Fibroblast of lung (primary cell): ENCODE results near the gene CYB561D2. TPM values are rescaled to one million over a fixed set of nuclear protein-coding genes. Genes with fewer than 3 reads are reported as not detected.

ENCODE experiments used
- DNase-seq, 2 donors: peaks; one replicate each; pipeline versions ENCODE4 v3.0.0 to v3.0.0-alpha.2; 2010; ENCODE audit warnings: low read depth in 2 of 2
- H2AFZ ChIP-seq: 2 replicates; pipeline ENCODE4 v1.5.1; 2012; ENCODE audit warnings: low read length, control low read depth, inconsistent platforms
- H3K27ac ChIP-seq: 2 replicates; pipeline ENCODE4 v1.5.1; 2011; ENCODE audit warnings: low read length, control low read depth; ENCODE audit not compliant: insufficient read depth
- H3K27me3 ChIP-seq: 2 replicates; pipeline ENCODE4 v1.5.1; 2011; ENCODE audit warnings: mild to moderate bottlenecking, low read length; ENCODE audit not compliant: control insufficient read depth, insufficient read depth
- H3K36me3 ChIP-seq: 2 replicates; pipeline ENCODE4 v1.5.1; 2011; ENCODE audit warnings: low read length; ENCODE audit not compliant: control insufficient read depth, insufficient read depth
- H3K4me1 ChIP-seq: 2 replicates; pipeline ENCODE4 v1.5.1; 2011; ENCODE audit warnings: low read length; ENCODE audit not compliant: control insufficient read depth, insufficient read depth; ENCODE audit errors: extremely low read depth
- H3K4me2 ChIP-seq: 2 replicates; pipeline ENCODE4 v1.5.1; 2011; ENCODE audit warnings: low read length, control low read depth; ENCODE audit not compliant: insufficient read depth; ENCODE audit errors: extremely low read depth
- H3K4me3 ChIP-seq, 4 experiments: fragments of 200-600 bp in 1 of 4; sonication (generic) in 1 of 4; replicated peaks in 1 of 4; 2 replicates each; pipeline ENCODE4 v1.5.1; 2011 to 2016; ENCODE audit warnings: low read length in 4 of 4, low read depth in 3 of 4, mild to moderate bottlenecking in 3 of 4, control low read depth in 2 of 4, inconsistent platforms in 1 of 4, mixed read lengths in 1 of 4; ENCODE audit not compliant: insufficient read depth in 1 of 4; ENCODE audit errors: control extremely low read depth in 1 of 4
- H3K79me2 ChIP-seq: 2 replicates; pipeline ENCODE4 v1.5.1; 2012; ENCODE audit warnings: mild to moderate bottlenecking, low read length, inconsistent platforms; ENCODE audit not compliant: control insufficient read depth, insufficient read depth
- H3K9ac ChIP-seq: 2 replicates; pipeline ENCODE4 v1.5.1; 2011; ENCODE audit warnings: mild to moderate bottlenecking, low read length, control low read depth; ENCODE audit not compliant: insufficient read depth
- H3K9me3 ChIP-seq: 2 replicates; pipeline ENCODE4 v1.5.1; 2012; ENCODE audit warnings: low read depth, low read length; ENCODE audit not compliant: control insufficient read depth, insufficient read depth
- H4K20me1 ChIP-seq: 2 replicates; pipeline ENCODE4 v1.5.1; 2011; ENCODE audit warnings: low read length; ENCODE audit not compliant: control insufficient read depth, insufficient read depth; ENCODE audit errors: extremely low read depth
- EZH2 ChIP-seq: IDR thresholded peaks from 2 replicates; pipeline ENCODE4 v1.5.1; 2012; ENCODE audit warnings: low read length, control low read depth, mild to moderate bottlenecking; ENCODE audit errors: missing control alignments
- polyA plus RNA-seq, 2 donors: library from polyadenylated mRNA; depleted of rRNA in 1 of 2; stranded (reverse) in 1 of 2; unstranded in 1 of 2; fragments of >200 nt; gene quantifications; 2 replicates each; pipeline ENCODE4 v1.2.1, GENCODE V29; 2011 to 2012; ENCODE audit warnings: missing spikeins in 1 of 2
- total RNA-seq: library from RNA; depleted of rRNA; stranded (reverse); fragments of >200 nt; gene quantifications from 2 replicates; pipeline ENCODE4 v1.2.1, GENCODE V29; 2014
- TF ChIP-seq, protein P1 (sequence below), 2 donors: IDR thresholded peaks in 1 of 2; conservative IDR thresholded peaks in 1 of 2; 1 replicate in 1 of 2; 2 replicates in 1 of 2; pipeline ENCODE4 v1.5.1; 2011 to 2012; ENCODE audit warnings: low read length in 2 of 2, control low read depth in 1 of 2, inconsistent platforms in 1 of 2, low read depth in 1 of 2, mild to moderate bottlenecking in 1 of 2

CYB561D2 gene
- total and polyA plus RNA-seq, 2 donors (not counting 1 experiment from before 2014, with no cell fraction given) = 16.4 to 28.6 TPM

DNA sequence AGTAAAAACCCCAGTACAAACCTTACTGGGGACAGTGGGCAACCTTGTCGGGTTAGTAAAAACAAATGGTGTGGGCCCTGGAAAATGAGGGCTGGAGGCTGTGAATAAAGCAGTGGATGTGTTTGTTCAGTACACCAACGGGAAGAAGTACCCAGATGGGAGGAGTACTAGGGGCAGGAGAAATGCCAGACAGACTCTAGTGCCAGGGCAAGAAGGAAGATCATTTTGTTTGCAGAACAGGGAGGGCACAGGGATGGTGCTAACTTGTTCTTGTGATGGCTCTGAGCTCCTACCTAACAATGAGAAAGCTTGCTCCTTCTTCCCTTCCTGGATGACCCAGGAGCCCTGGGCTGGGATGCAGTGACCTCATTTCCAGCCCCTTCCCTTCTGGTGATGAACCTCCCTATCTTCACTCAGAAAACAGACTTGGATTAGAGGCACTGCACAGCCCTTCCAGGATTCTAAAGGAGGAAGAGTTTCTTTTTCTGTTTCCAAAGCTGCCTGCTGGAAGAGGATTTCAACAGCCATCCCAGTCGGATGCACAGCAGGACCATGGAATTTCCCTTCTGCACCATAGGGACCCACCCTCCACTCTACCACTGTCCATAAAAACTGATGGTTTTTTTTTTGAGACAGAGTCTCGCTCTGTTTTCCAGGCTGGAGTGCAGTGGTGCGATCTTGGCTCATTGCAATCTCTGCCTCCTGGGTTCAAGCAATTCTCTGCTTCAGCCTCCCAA is 16.2 kb upstream of the CYB561D2 start:
- no peak for DNase-seq
- no peak overlapping the region for H2AFZ ChIP-seq
- peak overlapping the region; percentile 64 for H3K4me2 ChIP-seq
- peaks cover 18% of the 10 kb centered on the region for H3K4me1 ChIP-seq
- no peaks in the 10 kb centered on the region for H3K27me3 ChIP-seq
- peaks cover 75% of the 10 kb centered on the region for H3K79me2 ChIP-seq
- H3K9ac ChIP-seq = peak overlapping the region; percentile 51
- peak overlapping the region in 1 of 4 experiments; percentile 1 for H3K4me3 ChIP-seq
- no peaks in the 10 kb centered on the region for H3K9me3 ChIP-seq
- no peaks in the 10 kb centered on the region for H4K20me1 ChIP-seq
- peaks cover 22% of the 10 kb centered on the region for H3K36me3 ChIP-seq
- TF ChIP-seq EZH2 = no peak
- TF ChIP-seq, protein P1, sequence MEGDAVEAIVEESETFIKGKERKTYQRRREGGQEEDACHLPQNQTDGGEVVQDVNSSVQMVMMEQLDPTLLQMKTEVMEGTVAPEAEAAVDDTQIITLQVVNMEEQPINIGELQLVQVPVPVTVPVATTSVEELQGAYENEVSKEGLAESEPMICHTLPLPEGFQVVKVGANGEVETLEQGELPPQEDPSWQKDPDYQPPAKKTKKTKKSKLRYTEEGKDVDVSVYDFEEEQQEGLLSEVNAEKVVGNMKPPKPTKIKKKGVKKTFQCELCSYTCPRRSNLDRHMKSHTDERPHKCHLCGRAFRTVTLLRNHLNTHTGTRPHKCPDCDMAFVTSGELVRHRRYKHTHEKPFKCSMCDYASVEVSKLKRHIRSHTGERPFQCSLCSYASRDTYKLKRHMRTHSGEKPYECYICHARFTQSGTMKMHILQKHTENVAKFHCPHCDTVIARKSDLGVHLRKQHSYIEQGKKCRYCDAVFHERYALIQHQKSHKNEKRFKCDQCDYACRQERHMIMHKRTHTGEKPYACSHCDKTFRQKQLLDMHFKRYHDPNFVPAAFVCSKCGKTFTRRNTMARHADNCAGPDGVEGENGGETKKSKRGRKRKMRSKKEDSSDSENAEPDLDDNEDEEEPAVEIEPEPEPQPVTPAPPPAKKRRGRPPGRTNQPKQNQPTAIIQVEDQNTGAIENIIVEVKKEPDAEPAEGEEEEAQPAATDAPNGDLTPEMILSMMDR (conservative IDR thresholded peaks at IDR 0.05 in 1 of 2, IDR thresholded peaks at IDR 0.05 in 1 of 2; ENCODE audit: low read depth in 1 of 2, low read length in 2 of 2) = no peak
- peak overlapping the region; percentile 97 for H3K27ac ChIP-seq

DNA sequence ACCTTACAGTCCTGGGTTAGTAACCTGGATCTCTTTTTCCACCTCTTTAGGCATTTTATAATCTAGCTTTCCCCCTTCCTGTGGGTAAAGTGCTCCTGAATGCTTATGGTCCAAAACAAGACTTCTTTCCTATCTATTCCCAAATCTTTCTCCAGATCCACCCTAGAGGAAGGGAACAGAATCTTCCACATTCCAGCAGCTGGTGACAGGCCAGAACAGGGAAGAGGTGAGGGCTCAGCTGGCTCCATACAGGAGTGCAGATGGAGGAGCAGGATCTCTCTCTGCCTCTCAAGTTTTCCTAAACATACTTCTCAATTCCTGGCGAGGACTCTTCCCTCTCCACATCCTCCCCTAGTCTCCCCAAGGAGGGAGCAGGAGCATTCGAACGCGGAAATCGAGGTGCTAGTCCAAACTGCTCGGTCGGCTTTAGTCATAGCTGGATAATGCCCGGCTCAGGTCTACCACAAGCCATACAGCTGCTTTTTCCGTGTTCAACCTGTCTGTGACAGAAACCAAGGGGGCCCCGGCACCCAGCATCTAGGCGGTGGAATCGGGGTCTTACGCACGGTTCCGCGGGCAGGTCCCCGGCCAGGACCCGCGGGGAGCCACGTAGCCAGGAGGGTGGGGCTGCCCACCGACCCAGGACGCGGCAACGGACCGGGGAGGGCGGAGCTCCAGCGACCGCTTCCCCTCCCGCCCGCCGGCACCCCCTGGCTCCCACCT is 14.0 kb upstream of the CYB561D2 start:
- H3K4me2 ChIP-seq = peak overlapping the region; percentile 75
- H3K9ac ChIP-seq = peak overlapping the region; percentile 96
- no peak overlapping the region for H2AFZ ChIP-seq
- H3K79me2 ChIP-seq = peaks cover 69% of the 10 kb centered on the region
- H3K27ac ChIP-seq = peak overlapping the region; percentile 97
- H3K27me3 ChIP-seq = no peaks in the 10 kb centered on the region
- peak overlapping the region; percentile 79 to 95 (median 88) for H3K4me3 ChIP-seq
- DNase-seq = peak; percentile 26 to 31
- H3K36me3 ChIP-seq = peaks cover 3% of the 10 kb centered on the region
- no peaks in the 10 kb centered on the region for H3K9me3 ChIP-seq
- H3K4me1 ChIP-seq = peaks cover 20% of the 10 kb centered on the region
- H4K20me1 ChIP-seq = no peaks in the 10 kb centered on the region
- TF ChIP-seq, protein P1 (conservative IDR thresholded peaks at IDR 0.05 in 1 of 2, IDR thresholded peaks at IDR 0.05 in 1 of 2; ENCODE audit: low read depth in 1 of 2, low read length in 2 of 2) = no peak
- TF ChIP-seq EZH2 = no peak

DNA sequence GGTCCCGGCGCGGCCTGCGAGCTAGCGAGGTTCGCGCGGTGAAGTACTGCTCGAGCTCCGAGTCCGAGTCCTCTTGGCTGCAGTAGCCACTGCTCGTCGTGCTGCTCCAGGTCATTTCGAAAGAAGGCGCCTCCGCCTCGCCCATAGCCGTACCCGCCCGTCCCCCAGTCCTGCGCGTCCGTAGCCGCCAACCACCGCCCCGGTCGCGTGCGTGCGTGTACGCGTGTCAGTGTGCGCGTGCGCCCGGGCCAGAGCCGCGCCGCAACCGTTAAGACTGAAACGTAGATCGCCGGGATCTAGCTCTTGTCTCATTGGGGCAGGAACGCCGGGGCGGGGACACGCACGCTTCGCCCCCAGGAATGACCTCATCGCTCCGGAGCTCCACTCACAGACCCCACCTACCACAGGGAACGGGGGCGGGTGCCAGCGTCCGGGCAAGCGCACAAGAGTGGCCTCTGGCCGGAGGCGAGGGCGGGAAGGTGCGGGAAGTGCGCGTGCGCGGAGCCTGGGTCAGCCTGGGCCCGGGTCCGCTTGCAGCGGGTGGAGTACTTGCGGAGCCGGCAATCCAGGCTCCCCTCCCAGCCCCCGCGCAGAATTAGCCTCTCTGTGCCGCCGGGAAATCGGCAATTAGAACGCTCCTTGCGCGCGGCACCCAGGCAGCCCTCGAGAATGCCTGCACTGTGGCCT is 13.3 kb upstream of the CYB561D2 start:
- Histone ChIP-seq H4K20me1 (no peaks in the 10 kb centered on the region), H3K4me3 (peak overlapping the region; percentile 79 to 95 (median 88)), H3K9ac (peak overlapping the region; percentile 96), H3K9me3 (no peaks in the 10 kb centered on the region), H3K4me2 (peak overlapping the region; percentile 76), H2AFZ (peak overlapping the region; percentile 55), H3K79me2 (peaks cover 62% of the 10 kb centered on the region), H3K27ac (peak overlapping the region; percentile 97), H3K27me3 (no peaks in the 10 kb centered on the region), H3K36me3 (no peaks in the 10 kb centered on the region), H3K4me1 (peaks cover 20% of the 10 kb centered on the region)
- DNase-seq = peak; percentile 99
- no peak for TF ChIP-seq EZH2
- TF ChIP-seq, protein P1 (conservative IDR thresholded peaks at IDR 0.05 in 1 of 2, IDR thresholded peaks at IDR 0.05 in 1 of 2; ENCODE audit: low read depth in 1 of 2, low read length in 2 of 2) = no peak
